Sigmoid colon (tissue), 4 donors: ENCODE measurements around the gene C3orf22.

Experiments
- POLR2A ChIP-seq, 2 donors: fragments of 450-650 bp; IDR thresholded peaks; one replicate each; pipeline ENCODE4 v1.6.1; 2016; ENCODE audit warnings: antibody characterized with exemption in 2 of 2, mild to moderate bottlenecking in 2 of 2, moderate library complexity in 2 of 2
- POLR2AphosphoS5 ChIP-seq, 4 donors: sonication (generic); formaldehyde crosslinking; IDR thresholded peaks; one replicate each; pipeline ENCODE4 v1.6.1; 2017; ENCODE audit warnings: antibody characterized with exemption in 4 of 4

DNA sequence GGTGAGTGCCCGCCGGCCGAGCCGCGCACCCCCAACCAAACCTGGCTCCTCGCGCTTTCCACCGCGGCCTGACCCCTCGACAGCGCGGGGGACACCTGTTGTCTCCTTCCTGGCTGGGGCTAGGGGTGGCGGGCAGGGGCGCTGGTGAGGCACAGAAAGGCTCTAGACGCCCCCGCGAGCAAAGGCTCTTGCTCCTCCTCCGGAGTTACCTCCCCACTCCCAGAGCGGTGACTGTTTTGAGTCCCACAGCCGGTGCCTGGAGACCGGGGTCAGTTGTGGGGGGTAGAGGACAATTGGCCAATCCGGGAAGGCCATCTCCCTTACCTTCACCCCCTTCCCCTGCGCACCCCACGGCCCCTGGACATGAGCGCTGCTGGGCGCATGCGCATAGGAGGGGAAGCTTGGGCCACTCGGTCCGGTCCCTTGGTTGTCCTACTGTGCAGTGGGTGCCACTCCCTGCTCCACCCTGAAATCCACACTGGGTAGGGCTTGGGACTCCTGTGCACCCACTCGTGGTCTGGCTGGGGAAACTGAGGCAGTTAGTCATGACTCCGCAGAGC is 34.2 kb downstream of the C3orf22 start:
- TF ChIP-seq POLR2AphosphoS5 (IDR thresholded peaks at IDR 0.05) (no peak), POLR2A (IDR thresholded peaks at IDR 0.05) (no peak)
